ENCODE results near the gene RASA2. TPM values are rescaled to one million over a fixed set of nuclear protein-coding genes. Genes with fewer than 3 reads are reported as not detected.

Gene RASA2
- total RNA-seq, 1 donor from 2014 or later: 7.7 TPM

GRCh38 chr3:141507392-141508066 lies 20.7 kb downstream of the RASA2 start:
- no peak for TF ChIP-seq CTCF (IDR thresholded peaks at IDR 0.05)

GRCh38 chr3:141508067-141508436 lies 21.2 kb downstream of the RASA2 start:
- no peak for TF ChIP-seq CTCF (IDR thresholded peaks at IDR 0.05)
- intact Hi-C loops (cut with DNase I): no loop called here
- Histone ChIP-seq H3K4me1 (no peaks in the 10 kb centered on the region), H3K27ac (no peak overlapping the region), H3K9me3 (no peaks in the 10 kb centered on the region), H3K4me3 (no peak overlapping the region), H3K27me3 (no peaks in the 10 kb centered on the region), H3K36me3 (no peaks in the 10 kb centered on the region)
- DNase-seq (ENCODE audit: low spot score in 2 of 2): no peak

More at GRCh38 chr3:141507392-141508066, 20.7 kb downstream of the RASA2 start:
- H3K27ac ChIP-seq: no peak overlapping the region
- intact Hi-C loops (cut with DNase I): no loop called here
- no peak for DNase-seq (ENCODE audit: low spot score in 2 of 2)
- H3K27me3 ChIP-seq: no peaks in the 10 kb centered on the region
- no peaks in the 10 kb centered on the region for H3K4me1 ChIP-seq
- no peaks in the 10 kb centered on the region for H3K36me3 ChIP-seq
- H3K4me3 ChIP-seq: no peak overlapping the region
- no peaks in the 10 kb centered on the region for H3K9me3 ChIP-seq

GRCh38 chr3:141511361-141511760 lies 24.5 kb downstream of the RASA2 start:
- intact Hi-C loops (cut with DNase I): no loop called here
- no peak overlapping the region for H3K27ac ChIP-seq

GRCh38 chr3:141514382-141514781 lies 27.6 kb downstream of the RASA2 start:
- TF ChIP-seq CTCF (IDR thresholded peaks at IDR 0.05): no peak
- intact Hi-C loops (cut with DNase I): no loop called here
- Histone ChIP-seq H3K27ac (no peak overlapping the region), H3K4me3 (no peak overlapping the region), H3K4me1 (no peaks in the 10 kb centered on the region), H3K9me3 (no peaks in the 10 kb centered on the region), H3K27me3 (no peaks in the 10 kb centered on the region), H3K36me3 (peaks cover 21 to 22% of the 10 kb centered on the region in 2 donors)
- DNase-seq (ENCODE audit: low spot score in 2 of 2): no peak

More at GRCh38 chr3:141511361-141511760, 24.5 kb downstream of the RASA2 start:
- Histone ChIP-seq H3K9me3 (no peaks in the 10 kb centered on the region), H3K36me3 (peaks cover 4 to 5% of the 10 kb centered on the region in 2 donors), H3K4me3 (no peak overlapping the region), H3K4me1 (no peaks in the 10 kb centered on the region), H3K27me3 (no peaks in the 10 kb centered on the region)
- TF ChIP-seq CTCF (IDR thresholded peaks at IDR 0.05): no peak
- DNase-seq (ENCODE audit: low spot score in 2 of 2): no peak

GRCh38 chr3:141519587-141519986 lies 32.8 kb downstream of the RASA2 start:
- intact Hi-C loops (cut with DNase I): no loop called here
- Histone ChIP-seq H3K9me3 (no peaks in the 10 kb centered on the region), H3K27ac (no peak overlapping the region), H3K27me3 (no peaks in the 10 kb centered on the region), H3K4me1 (no peaks in the 10 kb centered on the region), H3K36me3 (peaks cover 21 to 30% of the 10 kb centered on the region in 2 donors), H3K4me3 (no peak overlapping the region)
- no peak for TF ChIP-seq CTCF (IDR thresholded peaks at IDR 0.05)
- no peak for DNase-seq (ENCODE audit: low spot score in 2 of 2)

All from ascending aorta (tissue), 2 donors.